Erythroblast (primary cell): ENCODE results near the gene PLEKHG7.

Experiments
- GATA1 ChIP-seq: IDR thresholded peaks from 2 replicates; pipeline ENCODE4 v1.6.1; 2011; ENCODE audit warnings: low read depth, mild to moderate bottlenecking, control low read depth, low read length, moderate library complexity
- POLR2A ChIP-seq: IDR thresholded peaks from 2 replicates; pipeline ENCODE4 v1.6.1; 2011; ENCODE audit warnings: mild to moderate bottlenecking, low read length

- no peak for TF ChIP-seq POLR2A
- TF ChIP-seq GATA1, result no peak
Measured at GRCh38 chr12:92732216-92732615, 29.4 kb downstream of the PLEKHG7 start.
